GM18951 (cell line): ENCODE data around the gene CR1L.
"Not testable (repeated sequence)": the region's sequence is repeated elsewhere in the genome, so short reads cannot be mapped to it uniquely, and the experiment has no call there.

Experiments used
- POLR2A ChIP-seq: IDR thresholded peaks from 4 replicates; pipeline ENCODE4 v1.6.1; 2011; ENCODE audit warnings: mild to moderate bottlenecking; ENCODE audit not compliant: insufficient read length, insufficient read depth; ENCODE audit errors: extremely low read depth
- in situ Hi-C: fragments of 300-500 bp; cut with MboI; formaldehyde crosslinking; loops from one replicate; pipeline ENCODE4 v1.12.0; 2022; ENCODE audit warnings: low sequenced_read_pairs, mixed read lengths, inconsistent platforms; ENCODE audit not compliant: unreplicated experiment

The CR1L gene

GRCh38 chr1:207644852-207645634 lies at the start of gene CR1L:
CR1L (plus strand) TSS chr1:207645133; CDS start chr1:207645234, 101 bp downstream.
- no peak for TF ChIP-seq POLR2A
- in situ Hi-C loops = no loop called here

- in situ Hi-C loops = no loop called here
- TF ChIP-seq POLR2A = no peak
Measured at GRCh38 chr1:207603777-207604176, 41.2 kb upstream of the CR1L start.

- in situ Hi-C loops = no loop called here
- no peak for TF ChIP-seq POLR2A
Measured at GRCh38 chr1:207605444-207606361, 39.2 kb upstream of the CR1L start.

- TF ChIP-seq POLR2A = no peak
- in situ Hi-C loops = no loop called here
Measured at GRCh38 chr1:207606362-207606755, 38.6 kb upstream of the CR1L start.

GRCh38 chr1:207612762-207613161 lies 32.2 kb upstream of the CR1L start:
- in situ Hi-C loops = no loop called here
- no peak for TF ChIP-seq POLR2A

GRCh38 chr1:207619871-207620542 lies 24.9 kb upstream of the CR1L start:
- in situ Hi-C loops = no loop called here
- TF ChIP-seq POLR2A = no peak

GRCh38 chr1:207620543-207620893 lies 24.4 kb upstream of the CR1L start:
- in situ Hi-C loops = no loop called here
- no peak for TF ChIP-seq POLR2A

GRCh38 chr1:207625504-207626071 lies 19.3 kb upstream of the CR1L start:
- in situ Hi-C loops = not testable (repeated sequence)

- TF ChIP-seq POLR2A = no peak
- in situ Hi-C loops = no loop called here
Measured at GRCh38 chr1:207626972-207627337, 18.0 kb upstream of the CR1L start.

GRCh38 chr1:207627496-207627895 lies 17.4 kb upstream of the CR1L start:
- no peak for TF ChIP-seq POLR2A

GRCh38 chr1:207628776-207629175 lies 16.2 kb upstream of the CR1L start:
- in situ Hi-C loops = no loop called here
- TF ChIP-seq POLR2A = no peak

More at GRCh38 chr1:207627496-207627895, 17.4 kb upstream of the CR1L start:
- in situ Hi-C loops = no loop called here

- no peak for TF ChIP-seq POLR2A
- in situ Hi-C loops = no loop called here
Measured at GRCh38 chr1:207631137-207631536, 13.8 kb upstream of the CR1L start.

GRCh38 chr1:207633226-207633625 lies 11.7 kb upstream of the CR1L start:
- TF ChIP-seq POLR2A = no peak
- in situ Hi-C loops = no loop called here

GRCh38 chr1:207633699-207634289 lies 11.1 kb upstream of the CR1L start:
- in situ Hi-C loops = not testable (repeated sequence)

- in situ Hi-C loops = not testable (repeated sequence)
Measured at GRCh38 chr1:207634293-207634692, 10.6 kb upstream of the CR1L start.

GRCh38 chr1:207635569-207636186 lies 9.3 kb upstream of the CR1L start:
- in situ Hi-C loops = not testable (repeated sequence)

- in situ Hi-C loops = not testable (repeated sequence)
Measured at GRCh38 chr1:207638487-207639145, 6.3 kb upstream of the CR1L start.
